Smooth muscle cell (in vitro differentiated cells): ENCODE results near the gene MRPS14. TPM values are rescaled to one million over a fixed set of nuclear protein-coding genes. Genes with fewer than 3 reads are reported as not detected.

Experiments used
- DNase-seq: peaks from one replicate; lab custom pipeline; 2025; ENCODE audit not compliant: unreplicated experiment; lab: John Stamatoyannopoulos, UW
- H2AFZ ChIP-seq: fragments of 200-600 bp; sonication (generic); 2 replicates; pipeline ENCODE4 v1.6.0; 2016; ENCODE audit warnings: antibody characterized with exemption, low read depth, mild to moderate bottlenecking
- H3F3A ChIP-seq: fragments of 200-600 bp; sonication (generic); 2 replicates; pipeline ENCODE4 v1.6.0; 2017; ENCODE audit warnings: antibody characterized with exemption, low read depth
- H3K27ac ChIP-seq: fragments of 200-600 bp; sonication (generic); 2 replicates; pipeline ENCODE4 v1.5.1; 2016; ENCODE audit warnings: low read depth, mild to moderate bottlenecking
- H3K27me3 ChIP-seq: fragments of 200-600 bp; sonication (generic); 2 replicates; pipeline ENCODE4 v1.6.1; 2016; ENCODE audit warnings: low read depth, mild to moderate bottlenecking
- H3K36me3 ChIP-seq: fragments of 200-600 bp; sonication (generic); 2 replicates; pipeline ENCODE4 v1.5.1; 2016; ENCODE audit warnings: low read depth
- H3K4me1 ChIP-seq: fragments of 200-600 bp; sonication (generic); 2 replicates; pipeline ENCODE4 v1.5.1; 2016; ENCODE audit warnings: low read depth
- H3K4me2 ChIP-seq: fragments of 200-600 bp; sonication (generic); 2 replicates; pipeline ENCODE4 v1.6.0; 2016; ENCODE audit warnings: mild to moderate bottlenecking
- H3K4me3 ChIP-seq: fragments of 200-600 bp; sonication (generic); 2 replicates; pipeline ENCODE4 v1.5.1; 2016; ENCODE audit warnings: mild to moderate bottlenecking
- H3K79me2 ChIP-seq: fragments of 200-600 bp; sonication (generic); 2 replicates; pipeline ENCODE4 v1.6.0; 2016; ENCODE audit warnings: low read depth, mild to moderate bottlenecking
- H3K9ac ChIP-seq: fragments of 200-600 bp; sonication (generic); 2 replicates; pipeline ENCODE4 v1.6.0; 2016; ENCODE audit warnings: low read depth
- H3K9me3 ChIP-seq: fragments of 200-600 bp; sonication (generic); replicated peaks from 2 replicates; pipeline ENCODE4 v1.5.1; 2016; ENCODE audit warnings: low read depth
- H4K20me1 ChIP-seq: fragments of 200-600 bp; sonication (generic); 2 replicates; pipeline ENCODE4 v1.6.0; 2016; ENCODE audit warnings: low read depth
- CTCF ChIP-seq: fragments of 200-600 bp; sonication (generic); IDR thresholded peaks from 2 replicates; pipeline ENCODE4 v1.5.1; 2017; ENCODE audit warnings: borderline replicate concordance, mild to moderate bottlenecking, antibody characterized with exemption; ENCODE audit not compliant: insufficient read depth, poor library complexity, severe bottlenecking
- WGBS: methylation state at CpG from one replicate; pipeline ENCODE4 v1.1.7; 2016; ENCODE audit warnings: low lambda C conversion rate; 5-methylcytosine and 5-hydroxymethylcytosine counted together
- polyA plus RNA-seq: library from polyadenylated mRNA; unstranded; fragments of >200 nt; fragmentation: Nextera tagmentation; extraction: Ambion mirVana; gene quantifications from 2 replicates; pipeline ENCODE4 v1.2.1, GENCODE V29; 2016
- total RNA-seq: library from RNA; depleted of rRNA; stranded (reverse); fragments of >200 nt; gene quantifications from 2 replicates; pipeline ENCODE4 v1.2.3, GENCODE V29; 2014

Gene MRPS14
- total and polyA plus RNA-seq, 2 experiments from 2014 or later, result 29.1 to 57.2 TPM

DNA sequence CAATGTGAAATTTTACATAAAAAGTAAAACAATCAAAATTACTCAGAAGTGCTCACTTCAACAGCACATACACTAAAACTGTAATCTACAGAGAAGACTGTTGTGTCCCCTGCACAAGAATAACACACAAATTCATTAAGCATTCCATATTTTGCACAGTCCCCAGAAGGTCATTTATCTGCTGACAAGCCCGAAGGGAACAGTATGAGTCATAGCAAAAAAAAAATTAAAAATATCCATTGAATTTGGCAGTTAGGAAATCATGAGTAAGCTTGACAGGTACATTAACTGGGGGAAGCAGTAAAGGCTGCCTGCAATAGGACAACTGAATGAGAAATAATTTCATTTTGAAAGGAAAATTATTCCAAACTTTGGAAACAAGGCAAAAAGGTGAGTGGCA lies 26.7 kb downstream of the MRPS14 start:
- no peaks in the 10 kb centered on the region for H3K27me3 ChIP-seq
- H3K4me1 ChIP-seq, result peaks cover 15% of the 10 kb centered on the region
- WGBS, result 46% methylated on average over 1 of the region's 1 CpG
- no peak for TF ChIP-seq CTCF
- H3K9me3 ChIP-seq, result no peaks in the 10 kb centered on the region
- H2AFZ ChIP-seq, result no peak overlapping the region
- peaks cover 14% of the 10 kb centered on the region for H3K79me2 ChIP-seq
- no peak overlapping the region for H3K4me2 ChIP-seq
- H3K4me3 ChIP-seq, result no peak overlapping the region
- H4K20me1 ChIP-seq, result peaks cover 2% of the 10 kb centered on the region
- H3F3A ChIP-seq, result peaks cover 7% of the 10 kb centered on the region
- H3K27ac ChIP-seq, result no peak overlapping the region
- no peak overlapping the region for H3K9ac ChIP-seq
- DNase-seq, result no peak
- H3K36me3 ChIP-seq, result no peaks in the 10 kb centered on the region

DNA sequence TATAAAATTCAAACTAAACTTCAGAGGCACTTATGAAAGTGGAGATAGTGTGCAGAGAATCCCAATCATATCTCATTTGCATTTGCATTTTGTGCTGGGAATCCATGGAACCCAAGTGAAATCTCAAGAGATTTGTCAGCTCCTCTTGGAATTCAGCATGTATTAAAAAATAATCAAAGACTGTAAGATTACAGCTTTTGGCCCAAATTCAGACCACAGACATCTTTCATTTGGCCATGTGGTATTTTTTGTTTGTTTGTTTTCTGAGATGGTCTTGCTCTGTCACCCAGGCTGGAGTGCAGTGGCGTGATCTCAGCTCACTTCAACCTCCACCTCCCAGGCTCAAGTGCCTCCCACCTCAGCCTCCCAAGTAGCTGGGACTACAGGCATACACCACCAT lies 27.3 kb downstream of the MRPS14 start:
- H2AFZ ChIP-seq, result no peak overlapping the region
- H3K9ac ChIP-seq, result no peak overlapping the region
- no peak for TF ChIP-seq CTCF
- H3K27me3 ChIP-seq, result no peaks in the 10 kb centered on the region
- H3K9me3 ChIP-seq, result no peaks in the 10 kb centered on the region
- H3K4me2 ChIP-seq, result no peak overlapping the region
- H3K36me3 ChIP-seq, result no peaks in the 10 kb centered on the region
- no peaks in the 10 kb centered on the region for H4K20me1 ChIP-seq
- H3K4me1 ChIP-seq, result peaks cover 9% of the 10 kb centered on the region
- no peak for DNase-seq
- peaks cover 7% of the 10 kb centered on the region for H3F3A ChIP-seq
- no peak overlapping the region for H3K4me3 ChIP-seq
- no peak overlapping the region for H3K27ac ChIP-seq
- peaks cover 9% of the 10 kb centered on the region for H3K79me2 ChIP-seq
- 87% methylated on average over 1 of the region's 1 CpG for WGBS

GRCh38 chr1:174995121-174995520 lies 28.1 kb downstream of the MRPS14 start:
- WGBS, result 86% methylated on average over 3 of the region's 3 CpGs
- Histone ChIP-seq H3K27me3 (no peaks in the 10 kb centered on the region), H3K27ac (no peak overlapping the region), H3K79me2 (peaks cover under 1% of the 10 kb centered on the region), H3K9ac (no peak overlapping the region), H3K36me3 (no peaks in the 10 kb centered on the region), H3K9me3 (no peaks in the 10 kb centered on the region), H3K4me3 (no peak overlapping the region), H4K20me1 (no peaks in the 10 kb centered on the region), H3F3A (peaks cover 7% of the 10 kb centered on the region), H2AFZ (no peak overlapping the region), H3K4me2 (no peak overlapping the region), H3K4me1 (peaks cover 7% of the 10 kb centered on the region)
- no peak for TF ChIP-seq CTCF
- DNase-seq, result no peak

- WGBS, result 95% methylated on average over 1 of the region's 1 CpG
- no peak overlapping the region for H3K4me3 ChIP-seq
- DNase-seq, result no peak
- no peaks in the 10 kb centered on the region for H3K36me3 ChIP-seq
- no peak overlapping the region for H3K4me2 ChIP-seq
- H3K79me2 ChIP-seq, result no peaks in the 10 kb centered on the region
- no peaks in the 10 kb centered on the region for H3K27me3 ChIP-seq
- no peak overlapping the region for H3K9ac ChIP-seq
- H3F3A ChIP-seq, result no peaks in the 10 kb centered on the region
- H3K4me1 ChIP-seq, result no peaks in the 10 kb centered on the region
- H4K20me1 ChIP-seq, result no peaks in the 10 kb centered on the region
- no peak overlapping the region for H3K27ac ChIP-seq
- H3K9me3 ChIP-seq, result no peaks in the 10 kb centered on the region
- TF ChIP-seq CTCF, result no peak
- no peak overlapping the region for H2AFZ ChIP-seq
Measured at GRCh38 chr1:174991473-174991872, 31.8 kb downstream of the MRPS14 start.
